DMS79 treated with DMSO at 0.1 percent for 48 hours (cell line): ENCODE measurements around the gene CARS2.
"Not testable (repeated sequence)": the region's sequence is repeated elsewhere in the genome, so short reads cannot be mapped to it uniquely, and the experiment has no call there.

Experiments used
- DNase-seq: peaks from one replicate; lab custom pipeline; 2025; lab: John Stamatoyannopoulos, UW

CARS2 gene

GRCh38 chr13:110682746-110683145 is 23.2 kb downstream of the CARS2 start:
- no peak for DNase-seq

GRCh38 chr13:110681868-110682550 is 23.9 kb downstream of the CARS2 start:
- DNase-seq, result no peak

- no peak for DNase-seq
Measured at GRCh38 chr13:110680852-110681251, 25.1 kb downstream of the CARS2 start.

GRCh38 chr13:110677731-110678545 is 28.0 kb downstream of the CARS2 start:
- DNase-seq, result no peak

GRCh38 chr13:110676595-110677587 is 29.0 kb downstream of the CARS2 start:
- no peak for DNase-seq

- DNase-seq, result not testable (repeated sequence)
Measured at GRCh38 chr13:110669814-110670213, 36.1 kb downstream of the CARS2 start.

DNA sequence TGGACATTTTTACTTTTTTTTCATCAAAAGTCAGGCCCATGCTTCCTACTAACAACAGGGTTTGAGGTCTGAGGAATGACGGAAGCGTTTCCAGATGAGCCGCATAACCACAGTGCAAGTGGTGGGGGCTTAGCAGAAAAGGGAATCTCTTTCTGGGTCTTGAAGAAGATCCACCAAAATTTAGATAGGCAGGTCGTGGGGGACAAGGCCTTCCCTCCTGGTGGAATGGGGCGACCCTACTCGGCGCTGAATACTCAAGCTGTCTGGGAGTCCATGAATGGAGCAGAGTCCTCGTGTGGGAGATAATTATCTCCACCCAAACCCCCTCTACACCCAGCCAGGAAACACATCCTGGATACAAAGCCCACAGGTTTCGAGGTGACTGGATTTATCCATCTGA is 36.9 kb downstream of the CARS2 start:
- no peak for DNase-seq

GRCh38 chr13:110666255-110666533 is 39.7 kb downstream of the CARS2 start:
- no peak for DNase-seq

- no peak for DNase-seq
Measured at GRCh38 chr13:110665491-110666254, 40.2 kb downstream of the CARS2 start.

- no peak for DNase-seq
Measured at GRCh38 chr13:110664673-110665072, 41.2 kb downstream of the CARS2 start.

- DNase-seq, result no peak
Measured at GRCh38 chr13:110664041-110664440, 41.9 kb downstream of the CARS2 start.

GRCh38 chr13:110663491-110663890 is 42.4 kb downstream of the CARS2 start:
- DNase-seq, result no peak

DNA sequence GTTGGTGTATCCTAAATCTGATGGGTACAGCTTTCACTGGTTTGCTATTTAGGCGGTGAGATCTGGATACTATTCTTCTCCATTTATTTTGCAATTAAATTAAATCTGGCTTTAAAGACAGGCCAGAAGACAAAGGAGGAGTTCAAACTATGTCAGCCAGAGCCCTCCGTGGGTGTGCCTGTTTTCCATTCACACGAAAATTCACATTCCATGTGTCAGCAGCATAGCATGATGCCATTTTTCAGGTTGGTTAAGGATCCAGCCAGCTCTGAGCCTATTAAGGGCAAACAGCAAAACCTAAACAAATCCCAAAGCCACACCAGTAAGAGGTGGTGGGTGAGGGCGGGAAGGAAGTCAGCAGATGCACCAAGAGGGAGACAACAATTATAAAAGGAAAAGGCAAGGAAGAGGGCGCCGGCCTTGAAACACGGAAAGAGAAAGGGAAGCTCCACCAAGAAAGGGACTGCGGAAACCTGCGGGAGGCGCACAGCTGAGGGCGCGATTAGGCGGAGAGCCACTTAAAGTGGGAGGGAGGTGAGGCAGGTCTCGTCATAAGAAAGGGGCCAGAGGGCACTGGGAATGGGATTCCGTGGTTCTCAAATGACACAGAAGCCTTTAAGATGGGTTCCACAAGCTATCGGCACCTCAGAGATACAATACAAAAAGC is 43.0 kb downstream of the CARS2 start:
- no peak for DNase-seq

- no peak for DNase-seq
Measured at GRCh38 chr13:110662091-110662490, 43.8 kb downstream of the CARS2 start.

DNA sequence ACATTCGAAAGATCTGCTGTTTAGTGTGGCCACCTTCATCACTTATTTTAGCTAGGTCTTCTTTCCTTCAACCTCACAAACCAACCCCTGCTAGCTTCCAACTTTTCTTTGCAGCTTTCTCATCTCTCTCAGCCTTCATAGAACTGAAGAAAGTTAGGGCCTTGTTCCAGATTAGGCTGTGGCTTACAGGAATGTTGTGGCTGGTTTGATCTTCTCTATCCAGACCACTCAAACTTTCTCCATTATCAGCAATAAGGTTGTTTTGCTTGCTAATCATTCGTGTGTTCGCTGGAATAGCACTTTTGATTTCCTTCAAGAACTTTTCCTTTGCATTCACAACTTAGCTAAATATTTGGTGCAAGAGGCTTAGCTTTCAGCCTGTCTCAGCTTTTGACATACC is 44.7 kb downstream of the CARS2 start:
- no peak for DNase-seq

DNA sequence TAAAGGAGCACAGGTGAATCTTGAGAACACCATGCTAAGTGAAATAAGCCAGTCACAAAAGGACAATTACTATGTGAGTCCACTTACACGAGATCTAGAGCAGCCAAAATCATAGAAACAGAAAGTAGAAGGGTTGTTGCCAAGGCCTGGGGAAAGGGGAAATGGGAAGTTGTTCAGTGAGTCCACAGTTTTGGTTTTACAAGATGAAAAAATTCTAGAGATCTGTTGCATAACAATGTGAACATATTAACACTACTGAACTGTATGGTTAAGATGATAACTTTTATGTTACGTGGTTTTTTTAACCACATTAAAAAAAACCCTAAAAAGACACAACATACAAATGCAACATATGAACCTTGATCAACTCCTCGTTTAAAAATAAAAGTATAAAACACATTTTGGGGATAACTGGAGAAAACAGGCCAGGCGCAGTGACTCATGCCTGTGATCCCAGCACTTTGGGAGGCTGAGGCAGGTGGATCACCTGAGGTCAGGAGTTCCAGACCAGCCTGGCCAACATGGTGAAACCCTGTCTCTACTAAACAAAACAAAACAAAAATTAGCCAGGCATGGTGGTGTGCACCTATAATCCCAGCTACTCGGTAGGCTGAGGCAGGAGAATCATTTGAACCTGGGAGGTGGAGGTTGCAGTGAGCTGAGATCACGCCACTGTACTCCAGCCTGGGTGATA is 47.6 kb downstream of the CARS2 start:
- DNase-seq, result not testable (repeated sequence)

DNA sequence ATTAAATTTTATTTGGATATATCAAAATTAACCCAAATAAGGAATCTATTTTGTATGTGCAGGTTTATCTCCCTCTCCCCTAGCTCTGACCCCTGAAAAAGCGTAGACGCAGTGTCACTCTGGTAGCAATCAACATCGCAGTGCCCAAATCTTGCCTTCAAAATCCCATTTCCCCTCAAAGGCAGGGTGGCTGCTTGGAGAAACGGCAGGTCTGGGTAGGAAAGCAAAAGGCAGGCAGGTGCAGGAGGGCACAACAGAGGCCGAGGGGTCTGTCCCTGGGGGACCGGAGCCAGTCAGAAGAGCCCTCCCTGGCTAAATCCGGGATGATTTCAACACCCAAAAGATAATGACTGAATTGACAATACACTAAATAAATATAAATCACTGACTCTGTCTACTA is 48.7 kb downstream of the CARS2 start:
- DNase-seq, result no peak

- DNase-seq, result no peak
Measured at GRCh38 chr13:110653851-110654250, 52.1 kb downstream of the CARS2 start.

DNA sequence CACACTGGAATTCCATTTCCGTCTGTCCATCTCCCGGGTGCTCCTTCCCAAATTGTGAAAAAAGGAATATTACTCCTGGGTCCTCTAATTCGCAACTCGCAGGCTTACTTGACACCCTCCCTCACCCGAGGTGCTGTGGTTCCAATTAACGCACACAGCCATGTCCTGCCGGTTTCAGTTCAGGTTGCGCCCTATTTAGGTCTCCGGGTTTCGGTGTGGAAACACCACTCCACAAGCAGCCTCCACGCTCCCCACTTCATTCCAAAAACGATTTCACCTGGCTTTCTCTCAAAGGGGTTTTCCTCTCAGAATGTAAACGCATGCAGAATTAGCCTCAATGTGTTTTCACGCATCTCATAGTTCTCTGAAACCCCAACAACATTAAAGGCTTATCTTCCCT is 52.6 kb downstream of the CARS2 start:
- no peak for DNase-seq

GRCh38 chr13:110652764-110653163 is 53.2 kb downstream of the CARS2 start:
- DNase-seq, result no peak
